Stimulated activated CD4-positive, alpha-beta T cell treated with anti-CD3 and anti-CD28 coated beads, TNF-alpha, amount 100 ng/mL, for 24 hours (primary cell): ENCODE results near the gene PALS2.

Source experiments
- DNase-seq, 3 experiments: peaks; one replicate each; pipeline ENCODE4 v3.0.0-alpha.2; 2020; ENCODE audit warnings: low read depth in 3 of 3

The PALS2 gene

GRCh38 chr7:24591152-24591551, 17.9 kb downstream of the PALS2 start:
- DNase-seq, result no peak

GRCh38 chr7:24595671-24596418, 22.6 kb downstream of the PALS2 start:
- DNase-seq, result no peak

GRCh38 chr7:24597014-24597413, 23.8 kb downstream of the PALS2 start:
- no peak for DNase-seq

- DNase-seq, result no peak
These were observed 28.3 kb downstream of the PALS2 start for GRCh38 chr7:24601600-24601999.

- DNase-seq, result no peak
These were observed 29.7 kb downstream of the PALS2 start for GRCh38 chr7:24602860-24603456.

- no peak for DNase-seq
These were observed 31.4 kb downstream of the PALS2 start for GRCh38 chr7:24604630-24605029.

- DNase-seq, result no peak
These were observed 35.3 kb downstream of the PALS2 start for GRCh38 chr7:24608504-24608903.

- no peak for DNase-seq
These were observed 35.8 kb downstream of the PALS2 start for GRCh38 chr7:24609059-24609458.

- no peak for DNase-seq
These were observed 36.3 kb downstream of the PALS2 start for GRCh38 chr7:24609570-24609969.

- no peak for DNase-seq
These were observed 37.9 kb downstream of the PALS2 start for GRCh38 chr7:24611130-24611529.

- no peak for DNase-seq
These were observed 44.8 kb downstream of the PALS2 start for GRCh38 chr7:24617957-24618616.

GRCh38 chr7:24619978-24620377, 46.7 kb downstream of the PALS2 start:
- no peak for DNase-seq

GRCh38 chr7:24622646-24623182, 49.5 kb downstream of the PALS2 start:
- no peak for DNase-seq
